ENCODE results near the gene RHOH. TPM values are rescaled to one million over a fixed set of nuclear protein-coding genes. Genes with fewer than 3 reads are reported as not detected.
A peak's percentile ranks its signal among the peaks of the same experiment; 100 is the strongest.

Gene RHOH
- total and polyA plus RNA-seq, 2 of the 13 experiments (the other 11 are each of a cell fraction or from before 2014, with no cell fraction given) = 0.57 TPM; not detected in 1

DNA sequence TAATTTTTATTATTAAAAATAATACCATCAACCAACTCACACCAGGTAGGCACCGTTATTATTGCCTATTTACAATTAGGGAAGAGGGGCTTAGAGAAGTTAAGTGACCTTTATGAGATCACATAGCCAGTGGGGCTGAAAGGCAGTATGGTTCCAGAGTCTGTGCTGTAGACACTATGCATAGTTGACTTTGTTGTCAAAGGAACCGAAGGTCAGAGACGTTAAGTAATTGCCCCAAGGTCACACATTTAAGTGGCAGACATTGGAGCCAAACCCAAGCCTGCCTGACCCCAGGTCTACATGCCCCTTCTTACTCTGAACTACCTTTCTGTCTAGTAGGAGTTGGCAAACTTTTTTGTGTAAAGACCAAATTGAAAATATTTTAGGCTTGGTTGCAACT lies 36.4 kb downstream of the RHOH start (continued):
- TF ChIP-seq, protein P1, sequence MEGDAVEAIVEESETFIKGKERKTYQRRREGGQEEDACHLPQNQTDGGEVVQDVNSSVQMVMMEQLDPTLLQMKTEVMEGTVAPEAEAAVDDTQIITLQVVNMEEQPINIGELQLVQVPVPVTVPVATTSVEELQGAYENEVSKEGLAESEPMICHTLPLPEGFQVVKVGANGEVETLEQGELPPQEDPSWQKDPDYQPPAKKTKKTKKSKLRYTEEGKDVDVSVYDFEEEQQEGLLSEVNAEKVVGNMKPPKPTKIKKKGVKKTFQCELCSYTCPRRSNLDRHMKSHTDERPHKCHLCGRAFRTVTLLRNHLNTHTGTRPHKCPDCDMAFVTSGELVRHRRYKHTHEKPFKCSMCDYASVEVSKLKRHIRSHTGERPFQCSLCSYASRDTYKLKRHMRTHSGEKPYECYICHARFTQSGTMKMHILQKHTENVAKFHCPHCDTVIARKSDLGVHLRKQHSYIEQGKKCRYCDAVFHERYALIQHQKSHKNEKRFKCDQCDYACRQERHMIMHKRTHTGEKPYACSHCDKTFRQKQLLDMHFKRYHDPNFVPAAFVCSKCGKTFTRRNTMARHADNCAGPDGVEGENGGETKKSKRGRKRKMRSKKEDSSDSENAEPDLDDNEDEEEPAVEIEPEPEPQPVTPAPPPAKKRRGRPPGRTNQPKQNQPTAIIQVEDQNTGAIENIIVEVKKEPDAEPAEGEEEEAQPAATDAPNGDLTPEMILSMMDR (CRISPR knock-in tag; IDR thresholded peaks at IDR 0.05) = no peak
- TF ChIP-seq ELF4 (CRISPR knock-in tag; IDR thresholded peaks at IDR 0.05; ENCODE audit: borderline replicate concordance) (no peak), RARA (CRISPR knock-in tag; IDR thresholded peaks at IDR 0.05) (peak; percentile 68), ZFP62 (CRISPR knock-in tag; IDR thresholded peaks at IDR 0.05) (no peak), ETV6 (CRISPR knock-in tag; conservative IDR thresholded peaks at IDR 0.05) (no peak), RFXAP (CRISPR knock-in tag; IDR thresholded peaks at IDR 0.05; ENCODE audit: borderline replicate concordance) (no peak), HNF4G (IDR thresholded peaks at IDR 0.05; ENCODE audit: borderline replicate concordance, low read depth, low read length) (peak; percentile 65), HNF4G (CRISPR knock-in tag; IDR thresholded peaks at IDR 0.05; ENCODE audit: borderline replicate concordance, low read depth) (no peak), EP300 (IDR thresholded peaks at IDR 0.05; ENCODE audit: low read depth in 2 of 2, low read length in 2 of 2) (peak in 1 of 2 experiments; percentile 51; a peak in 2 of 4 replicates), EP300 (CRISPR knock-in tag; IDR thresholded peaks at IDR 0.05; ENCODE audit: borderline replicate concordance) (no peak), SOX5 (CRISPR knock-in tag; IDR thresholded peaks at IDR 0.05; ENCODE audit: borderline replicate concordance) (peak; percentile 29; the same call in 1 of the 2 replicates), ATAD3A (CRISPR knock-in tag; IDR thresholded peaks at IDR 0.05) (no peak), ZKSCAN5 (CRISPR knock-in tag; IDR thresholded peaks at IDR 0.05) (no peak), ZNF558 (CRISPR knock-in tag; IDR thresholded peaks at IDR 0.05; ENCODE audit: borderline replicate concordance) (no peak)
- TF ChIP-seq, protein P2, sequence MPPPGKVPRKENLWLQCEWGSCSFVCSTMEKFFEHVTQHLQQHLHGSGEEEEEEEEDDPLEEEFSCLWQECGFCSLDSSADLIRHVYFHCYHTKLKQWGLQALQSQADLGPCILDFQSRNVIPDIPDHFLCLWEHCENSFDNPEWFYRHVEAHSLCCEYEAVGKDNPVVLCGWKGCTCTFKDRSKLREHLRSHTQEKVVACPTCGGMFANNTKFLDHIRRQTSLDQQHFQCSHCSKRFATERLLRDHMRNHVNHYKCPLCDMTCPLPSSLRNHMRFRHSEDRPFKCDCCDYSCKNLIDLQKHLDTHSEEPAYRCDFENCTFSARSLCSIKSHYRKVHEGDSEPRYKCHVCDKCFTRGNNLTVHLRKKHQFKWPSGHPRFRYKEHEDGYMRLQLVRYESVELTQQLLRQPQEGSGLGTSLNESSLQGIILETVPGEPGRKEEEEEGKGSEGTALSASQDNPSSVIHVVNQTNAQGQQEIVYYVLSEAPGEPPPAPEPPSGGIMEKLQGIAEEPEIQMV (CRISPR knock-in tag; IDR thresholded peaks at IDR 0.05; ENCODE audit: low read depth) = no peak
- TF ChIP-seq, protein P3, sequence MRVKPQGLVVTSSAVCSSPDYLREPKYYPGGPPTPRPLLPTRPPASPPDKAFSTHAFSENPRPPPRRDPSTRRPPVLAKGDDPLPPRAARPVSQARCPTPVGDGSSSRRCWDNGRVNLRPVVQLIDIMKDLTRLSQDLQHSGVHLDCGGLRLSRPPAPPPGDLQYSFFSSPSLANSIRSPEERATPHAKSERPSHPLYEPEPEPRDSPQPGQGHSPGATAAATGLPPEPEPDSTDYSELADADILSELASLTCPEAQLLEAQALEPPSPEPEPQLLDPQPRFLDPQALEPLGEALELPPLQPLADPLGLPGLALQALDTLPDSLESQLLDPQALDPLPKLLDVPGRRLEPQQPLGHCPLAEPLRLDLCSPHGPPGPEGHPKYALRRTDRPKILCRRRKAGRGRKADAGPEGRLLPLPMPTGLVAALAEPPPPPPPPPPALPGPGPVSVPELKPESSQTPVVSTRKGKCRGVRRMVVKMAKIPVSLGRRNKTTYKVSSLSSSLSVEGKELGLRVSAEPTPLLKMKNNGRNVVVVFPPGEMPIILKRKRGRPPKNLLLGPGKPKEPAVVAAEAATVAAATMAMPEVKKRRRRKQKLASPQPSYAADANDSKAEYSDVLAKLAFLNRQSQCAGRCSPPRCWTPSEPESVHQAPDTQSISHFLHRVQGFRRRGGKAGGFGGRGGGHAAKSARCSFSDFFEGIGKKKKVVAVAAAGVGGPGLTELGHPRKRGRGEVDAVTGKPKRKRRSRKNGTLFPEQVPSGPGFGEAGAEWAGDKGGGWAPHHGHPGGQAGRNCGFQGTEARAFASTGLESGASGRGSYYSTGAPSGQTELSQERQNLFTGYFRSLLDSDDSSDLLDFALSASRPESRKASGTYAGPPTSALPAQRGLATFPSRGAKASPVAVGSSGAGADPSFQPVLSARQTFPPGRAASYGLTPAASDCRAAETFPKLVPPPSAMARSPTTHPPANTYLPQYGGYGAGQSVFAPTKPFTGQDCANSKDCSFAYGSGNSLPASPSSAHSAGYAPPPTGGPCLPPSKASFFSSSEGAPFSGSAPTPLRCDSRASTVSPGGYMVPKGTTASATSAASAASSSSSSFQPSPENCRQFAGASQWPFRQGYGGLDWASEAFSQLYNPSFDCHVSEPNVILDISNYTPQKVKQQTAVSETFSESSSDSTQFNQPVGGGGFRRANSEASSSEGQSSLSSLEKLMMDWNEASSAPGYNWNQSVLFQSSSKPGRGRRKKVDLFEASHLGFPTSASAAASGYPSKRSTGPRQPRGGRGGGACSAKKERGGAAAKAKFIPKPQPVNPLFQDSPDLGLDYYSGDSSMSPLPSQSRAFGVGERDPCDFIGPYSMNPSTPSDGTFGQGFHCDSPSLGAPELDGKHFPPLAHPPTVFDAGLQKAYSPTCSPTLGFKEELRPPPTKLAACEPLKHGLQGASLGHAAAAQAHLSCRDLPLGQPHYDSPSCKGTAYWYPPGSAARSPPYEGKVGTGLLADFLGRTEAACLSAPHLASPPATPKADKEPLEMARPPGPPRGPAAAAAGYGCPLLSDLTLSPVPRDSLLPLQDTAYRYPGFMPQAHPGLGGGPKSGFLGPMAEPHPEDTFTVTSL (CRISPR knock-in tag; IDR thresholded peaks at IDR 0.05; ENCODE audit: borderline replicate concordance) = peak; percentile 73; the same call in 1 of the 2 replicates
- TF ChIP-seq, protein P4, sequence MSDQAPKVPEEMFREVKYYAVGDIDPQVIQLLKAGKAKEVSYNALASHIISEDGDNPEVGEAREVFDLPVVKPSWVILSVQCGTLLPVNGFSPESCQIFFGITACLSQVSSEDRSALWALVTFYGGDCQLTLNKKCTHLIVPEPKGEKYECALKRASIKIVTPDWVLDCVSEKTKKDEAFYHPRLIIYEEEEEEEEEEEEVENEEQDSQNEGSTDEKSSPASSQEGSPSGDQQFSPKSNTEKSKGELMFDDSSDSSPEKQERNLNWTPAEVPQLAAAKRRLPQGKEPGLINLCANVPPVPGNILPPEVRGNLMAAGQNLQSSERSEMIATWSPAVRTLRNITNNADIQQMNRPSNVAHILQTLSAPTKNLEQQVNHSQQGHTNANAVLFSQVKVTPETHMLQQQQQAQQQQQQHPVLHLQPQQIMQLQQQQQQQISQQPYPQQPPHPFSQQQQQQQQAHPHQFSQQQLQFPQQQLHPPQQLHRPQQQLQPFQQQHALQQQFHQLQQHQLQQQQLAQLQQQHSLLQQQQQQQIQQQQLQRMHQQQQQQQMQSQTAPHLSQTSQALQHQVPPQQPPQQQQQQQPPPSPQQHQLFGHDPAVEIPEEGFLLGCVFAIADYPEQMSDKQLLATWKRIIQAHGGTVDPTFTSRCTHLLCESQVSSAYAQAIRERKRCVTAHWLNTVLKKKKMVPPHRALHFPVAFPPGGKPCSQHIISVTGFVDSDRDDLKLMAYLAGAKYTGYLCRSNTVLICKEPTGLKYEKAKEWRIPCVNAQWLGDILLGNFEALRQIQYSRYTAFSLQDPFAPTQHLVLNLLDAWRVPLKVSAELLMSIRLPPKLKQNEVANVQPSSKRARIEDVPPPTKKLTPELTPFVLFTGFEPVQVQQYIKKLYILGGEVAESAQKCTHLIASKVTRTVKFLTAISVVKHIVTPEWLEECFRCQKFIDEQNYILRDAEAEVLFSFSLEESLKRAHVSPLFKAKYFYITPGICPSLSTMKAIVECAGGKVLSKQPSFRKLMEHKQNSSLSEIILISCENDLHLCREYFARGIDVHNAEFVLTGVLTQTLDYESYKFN (CRISPR knock-in tag; conservative IDR thresholded peaks at IDR 0.05) = peak; percentile 67

All from HepG2 (cell line).